NCI-H82 treated with DMSO at 0.1 percent for 48 hours (cell line): ENCODE results near the gene USP17L18.
"Not testable (repeated sequence)": the region's sequence is repeated elsewhere in the genome, so short reads cannot be mapped to it uniquely, and the experiment has no call there.

Experiments used
- DNase-seq: peaks from one replicate; lab custom pipeline; 2025; ENCODE audit not compliant: unreplicated experiment; lab: John Stamatoyannopoulos, UW

The USP17L18 gene, protein sequence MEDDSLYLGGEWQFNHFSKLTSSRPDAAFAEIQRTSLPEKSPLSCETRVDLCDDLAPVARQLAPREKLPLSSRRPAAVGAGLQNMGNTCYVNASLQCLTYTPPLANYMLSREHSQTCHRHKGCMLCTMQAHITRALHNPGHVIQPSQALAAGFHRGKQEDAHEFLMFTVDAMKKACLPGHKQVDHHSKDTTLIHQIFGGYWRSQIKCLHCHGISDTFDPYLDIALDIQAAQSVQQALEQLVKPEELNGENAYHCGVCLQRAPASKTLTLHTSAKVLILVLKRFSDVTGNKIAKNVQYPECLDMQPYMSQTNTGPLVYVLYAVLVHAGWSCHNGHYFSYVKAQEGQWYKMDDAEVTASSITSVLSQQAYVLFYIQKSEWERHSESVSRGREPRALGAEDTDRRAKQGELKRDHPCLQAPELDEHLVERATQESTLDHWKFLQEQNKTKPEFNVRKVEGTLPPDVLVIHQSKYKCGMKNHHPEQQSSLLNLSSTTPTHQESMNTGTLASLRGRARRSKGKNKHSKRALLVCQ

DNA sequence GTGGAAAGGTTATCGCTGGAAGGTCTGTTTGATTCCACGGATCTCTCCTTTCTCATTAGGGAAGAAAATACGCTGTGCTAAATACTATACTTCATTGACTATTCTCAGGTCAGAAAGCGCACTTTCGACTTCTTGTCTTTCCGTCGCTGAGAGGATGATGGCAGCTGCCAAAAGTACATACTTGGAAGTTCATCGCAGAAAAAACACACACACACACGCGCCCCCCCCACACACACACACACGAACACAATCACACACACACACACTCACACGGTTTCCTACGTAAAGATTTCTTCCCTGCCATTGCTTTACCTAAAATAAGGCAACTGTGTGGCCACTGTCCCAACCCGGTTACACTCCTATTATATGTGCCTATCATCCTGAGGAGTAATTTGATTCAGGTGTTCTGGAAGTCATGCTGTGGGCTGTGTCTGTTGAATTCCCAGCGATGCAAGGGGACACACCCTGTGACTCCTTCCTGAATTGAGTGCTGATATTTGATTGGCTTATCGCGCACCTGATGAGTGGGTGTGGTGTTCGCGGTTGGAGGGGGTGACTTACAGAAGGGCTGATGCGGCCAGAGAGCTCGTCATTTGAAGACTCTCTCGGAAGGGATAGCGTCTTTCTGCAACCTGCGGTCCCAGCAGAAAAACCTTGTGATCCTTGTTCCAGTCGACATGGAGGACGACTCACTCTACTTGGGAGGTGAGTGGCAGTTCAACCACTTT lies at the start of gene USP17L18:
TSS of gene USP17L18 (plus strand) at position 678 of the 728 bp plus-strand sequence. CDS start at position 678, 0 bp downstream.
- DNase-seq: not testable (repeated sequence)

DNA sequence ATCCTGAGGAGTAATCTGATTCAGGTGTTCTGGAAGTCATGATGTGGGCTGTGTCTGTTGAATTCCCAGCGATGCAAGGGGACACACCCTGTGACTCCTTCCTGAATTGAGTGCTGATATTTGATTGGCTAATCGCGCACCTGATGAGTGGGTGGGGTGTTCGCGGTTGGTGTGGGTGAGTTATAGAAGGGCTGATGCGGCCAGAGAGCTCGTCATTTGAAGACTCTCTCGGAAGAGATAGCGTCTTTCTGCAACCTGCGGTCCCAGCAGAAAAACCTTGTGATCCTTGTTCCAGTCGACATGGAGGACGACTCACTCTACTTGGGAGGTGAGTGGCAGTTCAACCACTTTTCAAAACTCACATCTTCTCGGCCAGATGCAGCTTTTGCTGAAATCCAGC lies 38.1 kb upstream of the USP17L18 start, which contains the start of gene USP17L10:
TSS of gene USP17L10 (plus strand) at position 301 of the 400 bp plus-strand sequence. CDS start at position 301, 0 bp downstream.
- DNase-seq: not testable (repeated sequence)

DNA sequence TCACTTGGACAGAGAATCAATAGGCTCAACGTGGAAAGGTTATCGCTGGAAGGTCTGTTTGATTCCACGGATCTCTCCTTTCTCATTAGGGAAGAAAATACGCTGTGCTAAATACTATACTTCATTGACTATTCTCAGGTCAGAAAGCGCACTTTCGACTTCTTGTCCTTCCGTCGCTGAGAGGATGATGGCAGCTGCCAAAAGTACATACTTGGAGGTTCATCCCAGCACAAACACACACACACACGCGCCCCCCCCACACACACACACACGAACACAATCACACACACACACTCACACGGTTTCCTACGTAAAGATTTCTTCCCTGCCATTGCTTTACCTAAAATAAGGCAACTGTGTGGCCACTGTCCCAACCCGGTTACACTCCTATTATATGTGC lies 33.7 kb upstream of the USP17L18 start:
- DNase-seq: not testable (repeated sequence)

DNA sequence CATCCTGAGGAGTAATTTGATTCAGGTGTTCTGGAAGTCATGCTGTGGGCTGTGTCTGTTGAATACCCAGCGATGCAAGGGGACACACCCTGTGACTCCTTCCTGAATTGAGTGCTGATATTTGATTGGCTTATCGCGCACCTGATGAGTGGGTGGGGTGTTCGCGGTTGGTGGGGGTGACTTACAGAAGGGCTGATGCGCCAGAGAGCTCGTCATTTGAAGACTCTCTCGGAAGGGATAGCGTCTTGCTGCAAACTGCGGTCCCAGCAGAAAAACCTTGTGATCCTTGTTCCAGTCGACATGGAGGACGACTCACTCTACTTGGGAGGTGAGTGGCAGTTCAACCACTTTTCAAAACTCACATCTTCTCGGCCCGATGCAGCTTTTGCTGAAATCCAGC lies 33.3 kb upstream of the USP17L18 start, which contains the start of gene USP17L11:
TSS of gene USP17L11 (plus strand) at position 301 of the 400 bp plus-strand sequence. CDS start at position 301, 0 bp downstream.
- DNase-seq: not testable (repeated sequence)

DNA sequence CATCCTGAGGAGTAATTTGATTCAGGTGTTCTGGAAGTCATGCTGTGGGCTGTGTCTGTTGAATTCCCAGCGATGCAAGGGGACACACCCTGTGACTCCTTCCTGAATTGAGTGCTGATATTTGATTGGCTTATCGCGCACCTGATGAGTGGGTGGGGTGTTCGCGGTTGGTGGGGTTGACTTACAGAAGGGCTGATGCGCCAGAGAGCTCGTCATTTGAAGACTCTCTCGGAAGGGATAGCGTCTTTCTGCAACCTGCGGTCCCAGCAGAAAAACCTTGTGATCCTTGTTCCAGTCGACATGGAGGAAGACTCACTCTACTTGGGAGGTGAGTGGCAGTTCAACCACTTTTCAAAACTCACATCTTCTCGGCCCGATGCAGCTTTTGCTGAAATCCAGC lies 28.6 kb upstream of the USP17L18 start, which contains the start of gene USP17L12:
TSS of gene USP17L12 (plus strand) at position 301 of the 400 bp plus-strand sequence. CDS start at position 301, 0 bp downstream.
- not testable (repeated sequence) for DNase-seq

DNA sequence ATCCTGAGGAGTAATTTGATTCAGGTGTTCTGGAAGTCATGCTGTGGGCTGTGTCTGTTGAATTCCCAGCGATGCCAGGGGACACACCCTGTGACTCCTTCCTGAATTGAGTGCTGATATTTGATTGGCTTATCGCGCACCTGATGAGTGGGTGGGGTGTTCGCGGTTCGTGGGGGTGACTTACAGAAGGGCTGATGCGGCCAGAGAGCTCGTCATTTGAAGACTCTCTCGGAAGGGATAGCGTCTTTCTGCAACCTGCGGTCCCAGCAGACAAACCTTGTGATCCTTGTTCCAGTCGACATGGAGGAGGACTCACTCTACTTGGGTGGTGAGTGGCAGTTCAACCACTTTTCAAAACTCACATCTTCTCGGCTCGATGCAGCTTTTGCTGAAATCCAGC lies 23.8 kb upstream of the USP17L18 start, which contains the start of gene USP17L13:
TSS of gene USP17L13 (plus strand) at position 301 of the 400 bp plus-strand sequence. CDS start at position 301, 0 bp downstream.
- not testable (repeated sequence) for DNase-seq

DNA sequence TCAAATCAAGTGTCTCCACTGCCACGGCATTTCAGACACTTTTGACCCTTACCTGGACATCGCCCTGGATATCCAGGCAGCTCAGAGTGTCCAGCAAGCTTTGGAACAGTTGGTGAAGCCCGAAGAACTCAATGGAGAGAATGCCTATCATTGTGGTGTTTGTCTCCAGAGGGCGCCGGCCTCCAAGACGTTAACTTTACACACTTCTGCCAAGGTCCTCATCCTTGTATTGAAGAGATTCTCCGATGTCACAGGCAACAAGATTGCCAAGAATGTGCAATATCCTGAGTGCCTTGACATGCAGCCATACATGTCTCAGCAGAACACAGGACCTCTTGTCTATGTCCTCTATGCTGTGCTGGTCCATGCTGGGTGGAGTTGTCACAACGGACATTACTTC lies 18.2 kb upstream of the USP17L18 start:
- DNase-seq: not testable (repeated sequence)

DNA sequence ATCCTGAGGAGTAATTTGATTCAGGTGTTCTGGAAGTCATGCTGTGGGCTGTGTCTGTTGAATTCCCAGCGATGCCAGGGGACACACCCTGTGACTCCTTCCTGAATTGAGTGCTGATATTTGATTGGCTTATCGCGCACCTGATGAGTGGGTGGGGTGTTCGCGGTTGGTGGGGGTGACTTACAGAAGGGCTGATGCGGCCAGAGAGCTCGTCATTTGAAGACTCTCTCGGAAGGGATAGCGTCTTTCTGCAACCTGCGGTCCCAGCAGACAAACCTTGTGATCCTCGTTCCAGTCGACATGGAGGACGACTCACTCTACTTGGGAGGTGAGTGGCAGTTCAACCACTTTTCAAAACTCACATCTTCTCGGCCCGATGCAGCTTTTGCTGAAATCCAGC lies 14.3 kb upstream of the USP17L18 start, which contains the start of gene USP17L15:
TSS of gene USP17L15 (plus strand) at position 301 of the 400 bp plus-strand sequence. CDS start at position 301, 0 bp downstream.
- DNase-seq: not testable (repeated sequence)

DNA sequence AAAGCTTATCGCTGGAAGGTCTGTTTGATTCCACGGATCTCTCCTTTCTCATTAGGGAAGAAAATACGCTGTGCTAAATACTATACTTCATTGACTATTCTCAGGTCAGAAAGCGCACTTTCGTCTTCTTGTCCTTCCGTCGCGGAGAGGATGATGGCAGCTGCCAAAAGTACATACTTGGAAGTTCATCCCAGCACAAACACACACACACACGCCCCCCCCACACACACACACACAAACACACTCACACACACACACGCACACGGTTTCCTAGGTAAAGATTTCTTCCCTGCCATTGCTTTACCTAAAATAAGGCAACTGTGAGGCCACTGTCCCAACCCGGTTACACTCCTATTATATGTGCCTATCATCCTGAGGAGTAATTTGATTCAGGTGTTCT lies 10.0 kb upstream of the USP17L18 start:
- DNase-seq: not testable (repeated sequence)

DNA sequence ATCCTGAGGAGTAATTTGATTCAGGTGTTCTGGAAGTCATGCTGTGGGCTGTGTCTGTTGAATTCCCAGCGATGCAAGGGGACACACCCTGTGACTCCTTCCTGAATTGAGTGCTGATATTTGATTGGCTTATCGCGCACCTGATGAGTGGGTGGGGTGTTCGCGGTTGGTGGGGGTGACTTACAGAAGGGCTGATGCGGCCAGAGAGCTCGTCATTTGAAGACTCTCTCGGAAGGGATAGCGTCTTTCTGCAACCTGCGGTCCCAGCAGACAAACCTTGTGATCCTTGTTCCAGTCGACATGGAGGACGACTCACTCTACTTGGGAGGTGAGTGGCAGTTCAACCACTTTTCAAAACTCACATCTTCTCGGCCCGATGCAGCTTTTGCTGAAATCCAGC lies 4.9 kb upstream of the USP17L18 start, which contains the start of gene USP17L17:
TSS of gene USP17L17 (plus strand) at position 301 of the 400 bp plus-strand sequence. CDS start at position 301, 0 bp downstream.
- DNase-seq: not testable (repeated sequence)

DNA sequence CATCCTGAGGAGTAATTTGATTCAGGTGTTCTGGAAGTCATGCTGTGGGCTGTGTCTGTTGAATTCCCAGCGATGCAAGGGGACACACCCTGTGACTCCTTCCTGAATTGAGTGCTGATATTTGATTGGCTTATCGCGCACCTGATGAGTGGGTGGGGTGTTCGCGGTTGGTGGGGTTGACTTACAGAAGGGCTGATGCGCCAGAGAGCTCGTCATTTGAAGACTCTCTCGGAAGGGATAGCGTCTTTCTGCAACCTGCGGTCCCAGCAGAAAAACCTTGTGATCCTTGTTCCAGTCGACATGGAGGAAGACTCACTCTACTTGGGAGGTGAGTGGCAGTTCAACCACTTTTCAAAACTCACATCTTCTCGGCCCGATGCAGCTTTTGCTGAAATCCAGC lies 4.6 kb downstream of the USP17L18 start, which contains the start of gene USP17L19:
TSS of gene USP17L19 (plus strand) at position 301 of the 400 bp plus-strand sequence. CDS start at position 301, 0 bp downstream.
- not testable (repeated sequence) for DNase-seq

DNA sequence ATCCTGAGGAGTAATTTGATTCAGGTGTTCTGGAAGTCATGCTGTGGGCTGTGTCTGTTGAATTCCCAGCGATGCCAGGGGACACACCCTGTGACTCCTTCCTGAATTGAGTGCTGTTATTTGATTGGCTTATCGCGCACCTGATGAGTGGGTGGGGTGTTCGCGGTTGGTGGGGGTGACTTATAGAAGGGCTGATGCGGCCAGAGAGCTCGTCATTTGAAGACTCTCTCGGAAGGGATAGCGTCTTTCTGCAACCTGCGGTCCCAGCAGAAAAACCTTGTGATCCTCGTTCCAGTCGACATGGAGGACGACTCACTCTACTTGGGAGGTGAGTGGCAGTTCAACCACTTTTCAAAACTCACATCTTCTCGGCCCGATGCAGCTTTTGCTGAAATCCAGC lies 9.4 kb downstream of the USP17L18 start, which contains the start of gene USP17L20:
TSS of gene USP17L20 (plus strand) at position 301 of the 400 bp plus-strand sequence. CDS start at position 301, 0 bp downstream.
- DNase-seq: not testable (repeated sequence)

DNA sequence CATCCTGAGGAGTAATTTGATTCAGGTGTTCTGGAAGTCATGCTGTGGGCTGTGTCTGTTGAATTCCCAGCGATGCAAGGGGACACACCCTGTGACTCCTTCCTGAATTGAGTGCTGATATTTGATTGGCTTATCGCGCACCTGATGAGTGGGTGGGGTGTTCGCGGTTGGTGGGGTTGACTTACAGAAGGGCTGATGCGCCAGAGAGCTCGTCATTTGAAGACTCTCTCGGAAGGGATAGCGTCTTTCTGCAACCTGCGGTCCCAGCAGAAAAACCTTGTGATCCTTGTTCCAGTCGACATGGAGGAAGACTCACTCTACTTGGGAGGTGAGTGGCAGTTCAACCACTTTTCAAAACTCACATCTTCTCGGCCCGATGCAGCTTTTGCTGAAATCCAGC lies 14.1 kb downstream of the USP17L18 start, which contains the start of gene USP17L21:
TSS of gene USP17L21 (plus strand) at position 301 of the 400 bp plus-strand sequence. CDS start at position 301, 0 bp downstream.
- DNase-seq: not testable (repeated sequence)

DNA sequence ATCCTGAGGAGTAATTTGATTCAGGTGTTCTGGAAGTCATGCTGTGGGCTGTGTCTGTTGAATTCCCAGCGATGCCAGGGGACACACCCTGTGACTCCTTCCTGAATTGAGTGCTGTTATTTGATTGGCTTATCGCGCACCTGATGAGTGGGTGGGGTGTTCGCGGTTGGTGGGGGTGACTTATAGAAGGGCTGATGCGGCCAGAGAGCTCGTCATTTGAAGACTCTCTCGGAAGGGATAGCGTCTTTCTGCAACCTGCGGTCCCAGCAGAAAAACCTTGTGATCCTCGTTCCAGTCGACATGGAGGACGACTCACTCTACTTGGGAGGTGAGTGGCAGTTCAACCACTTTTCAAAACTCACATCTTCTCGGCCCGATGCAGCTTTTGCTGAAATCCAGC lies 18.9 kb downstream of the USP17L18 start, which contains the start of gene USP17L22:
TSS of gene USP17L22 (plus strand) at position 301 of the 400 bp plus-strand sequence. CDS start at position 301, 0 bp downstream.
- not testable (repeated sequence) for DNase-seq

DNA sequence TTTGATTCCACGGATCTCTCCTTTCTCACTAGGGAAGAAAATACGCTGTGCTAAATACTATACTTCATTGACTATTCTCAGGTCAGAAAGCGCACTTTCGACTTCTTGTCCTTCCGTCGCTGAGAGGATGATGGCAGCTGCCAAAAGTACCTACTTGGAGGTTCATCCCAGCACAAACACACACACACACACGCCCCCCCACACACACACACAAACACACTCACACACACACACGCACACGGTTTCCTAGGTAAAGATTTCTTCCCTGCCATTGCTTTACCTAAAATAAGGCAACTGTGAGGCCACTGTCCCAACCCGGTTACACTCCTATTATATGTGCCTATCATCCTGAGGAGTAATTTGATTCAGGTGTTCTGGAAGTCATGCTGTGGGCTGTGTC lies 23.3 kb downstream of the USP17L18 start:
- not testable (repeated sequence) for DNase-seq
